GM21529 (cell line): Measurements from ENCODE around the gene TIMP2.
"Not testable (repeated sequence)": the region's sequence is repeated elsewhere in the genome, so short reads cannot be mapped to it uniquely, and the experiment has no call there.

Experiments used
- ATAC-seq: cut with Tn5 transposase; IDR thresholded peaks from one replicate; pipeline ENCODE4 v1.9.1; 2021; ENCODE audit not compliant: unreplicated experiment

The TIMP2 gene

GRCh38 chr17:78873519-78874340 lies 51.5 kb downstream of the TIMP2 start:
- no peak for ATAC-seq

GRCh38 chr17:78872486-78872885 lies 52.7 kb downstream of the TIMP2 start:
- no peak for ATAC-seq

GRCh38 chr17:78870621-78871020 lies 54.6 kb downstream of the TIMP2 start:
- no peak for ATAC-seq

- ATAC-seq, result no peak
These were observed 56.8 kb downstream of the TIMP2 start for GRCh38 chr17:78868391-78868790.

- ATAC-seq, result not testable (repeated sequence)
These were observed 58.1 kb downstream of the TIMP2 start for GRCh38 chr17:78867046-78867445.

GRCh38 chr17:78865682-78866390 lies 59.4 kb downstream of the TIMP2 start:
- no peak for ATAC-seq

GRCh38 chr17:78864117-78864516 lies 61.1 kb downstream of the TIMP2 start:
- no peak for ATAC-seq

- no peak for ATAC-seq
These were observed 62.8 kb downstream of the TIMP2 start for GRCh38 chr17:78862073-78863023.

- ATAC-seq, result no peak
These were observed 64.0 kb downstream of the TIMP2 start for GRCh38 chr17:78861229-78861628.

GRCh38 chr17:78859051-78859450 lies 66.1 kb downstream of the TIMP2 start:
- no peak for ATAC-seq

- no peak for ATAC-seq
These were observed 67.9 kb downstream of the TIMP2 start for GRCh38 chr17:78857266-78857665.

- no peak for ATAC-seq
These were observed 69.5 kb downstream of the TIMP2 start for GRCh38 chr17:78855561-78856165.

GRCh38 chr17:78854508-78854907 lies 70.7 kb downstream of the TIMP2 start:
- no peak for ATAC-seq

- ATAC-seq, result no peak
These were observed 71.2 kb downstream of the TIMP2 start for GRCh38 chr17:78853926-78854394.

- ATAC-seq, result no peak
These were observed 72.5 kb downstream of the TIMP2 start for GRCh38 chr17:78852709-78853121.

- ATAC-seq, result no peak
These were observed 76.2 kb downstream of the TIMP2 start for GRCh38 chr17:78849026-78849425.

GRCh38 chr17:78847052-78847451 lies 78.1 kb downstream of the TIMP2 start:
- ATAC-seq, result no peak

- ATAC-seq, result no peak
These were observed 80.7 kb downstream of the TIMP2 start for GRCh38 chr17:78844301-78845005.

GRCh38 chr17:78842881-78843565 lies 82.2 kb downstream of the TIMP2 start:
- no peak for ATAC-seq
